Mucosa of descending colon (tissue), 3 donors: ENCODE measurements around the gene PPM1B. TPM values are rescaled to one million over a fixed set of nuclear protein-coding genes. Genes with fewer than 3 reads are reported as not detected.
"Not testable (repeated sequence)": the region's sequence is repeated elsewhere in the genome, so short reads cannot be mapped to it uniquely, and the experiment has no call there.

Experiments
- ATAC-seq: fragments of 200-7000 bp; cut with Tn5 transposase; one replicate; pipeline ENCODE4 v1.9.1; 2020; ENCODE audit warnings: mild to moderate bottlenecking, moderate library complexity
- DNase-seq, 3 donors: peaks; one replicate each; pipeline ENCODE4 v3.0.0-alpha.2; 2020
- H3K36me3 ChIP-seq: fragments of 200-600 bp; one replicate; pipeline ENCODE4 v1.8.0; 2021; ENCODE audit warnings: low read depth, mild to moderate bottlenecking
- H3K4me1 ChIP-seq: fragments of 200-600 bp; one replicate; pipeline ENCODE4 v1.8.0; 2021; ENCODE audit warnings: low read depth, mild to moderate bottlenecking
- H3K4me3 ChIP-seq: fragments of 200-600 bp; one replicate; pipeline ENCODE4 v1.8.0; 2021; ENCODE audit warnings: mild to moderate bottlenecking
- H3K9me3 ChIP-seq: fragments of 200-600 bp; one replicate; pipeline ENCODE4 v1.8.0; 2021; ENCODE audit warnings: mild to moderate bottlenecking
- intact Hi-C, 2 donors: fragments of 100-400 bp; cut with DNase I in 1 of 2; cut with micrococcal nuclease in 1 of 2; formaldehyde crosslinking; loops; one replicate each; pipeline versions ENCODE4 v1.11.0 to v1.11.1; 2022; cut with DNase I, micrococcal nuclease
- total RNA-seq, 3 donors: library from RNA; stranded (reverse); fragmentation: NEBNext Ultra II Directional in 2 of 3; extraction: Animal tissue kit (Norgen Biotek cat#: 25700) in 2 of 3; gene quantifications; one replicate each; pipeline versions ENCODE4 v1.2.1 to v1.2.4, GENCODE V29; 2021 to 2023
- TF ChIP-seq, protein P1 (sequence below): fragments of 200-600 bp; IDR thresholded peaks from one replicate; pipeline ENCODE4 v1.8.0; 2022; ENCODE audit warnings: antibody characterized with exemption, mild to moderate bottlenecking
- donor health status: DM: no; HTN: no; CAD: no; lungs with moderate emphysema.
- donor health status: DM: no; HTN: no; CAD: no.
- donor health status: DM: no; HTN: yes; CAD: no.

The PPM1B gene
- total RNA-seq, 3 donors from 2014 or later, result 59.8 to 75.4 (median 65.2) TPM

DNA sequence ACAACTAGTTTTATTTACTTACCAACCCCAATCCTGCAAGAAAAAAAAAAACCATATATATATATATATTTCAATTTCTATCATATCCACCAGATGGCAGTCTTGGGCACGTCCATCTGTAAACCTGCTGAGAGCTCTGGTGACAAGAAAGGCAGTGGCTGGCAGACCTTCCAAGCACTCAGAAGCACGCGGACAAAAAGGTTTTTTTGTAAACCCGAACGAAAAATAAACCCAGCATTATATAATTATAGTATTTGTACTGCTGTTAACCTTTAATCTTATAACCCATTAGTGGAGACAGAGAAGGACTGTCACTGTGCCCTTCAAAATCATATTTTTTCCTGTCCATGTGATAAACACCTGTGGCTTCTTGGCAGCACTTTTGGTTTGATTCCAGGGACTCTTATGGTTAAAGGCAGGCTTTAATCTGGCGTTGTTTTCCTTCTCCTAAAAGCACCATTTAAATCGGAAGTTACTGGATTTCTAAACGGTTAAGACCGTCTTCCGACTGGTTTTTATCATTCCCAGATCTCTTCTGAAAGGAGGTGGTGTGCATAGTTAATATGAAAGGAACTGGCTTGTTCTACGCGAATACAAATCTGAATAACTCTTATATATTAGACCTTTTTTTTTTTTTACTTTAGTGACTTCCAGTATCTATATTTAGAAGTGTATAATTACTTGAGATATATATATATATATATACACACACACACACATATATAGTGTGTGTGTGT is 75.6 kb downstream of the PPM1B start:
- no peak overlapping the region for H3K4me3 ChIP-seq
- H3K4me1 ChIP-seq, result peaks cover 9% of the 10 kb centered on the region
- no peaks in the 10 kb centered on the region for H3K9me3 ChIP-seq
- H3K36me3 ChIP-seq, result no peaks in the 10 kb centered on the region
- peak in 2 of 3 donors; percentile 45 to 63 for DNase-seq
- TF ChIP-seq, protein P1, sequence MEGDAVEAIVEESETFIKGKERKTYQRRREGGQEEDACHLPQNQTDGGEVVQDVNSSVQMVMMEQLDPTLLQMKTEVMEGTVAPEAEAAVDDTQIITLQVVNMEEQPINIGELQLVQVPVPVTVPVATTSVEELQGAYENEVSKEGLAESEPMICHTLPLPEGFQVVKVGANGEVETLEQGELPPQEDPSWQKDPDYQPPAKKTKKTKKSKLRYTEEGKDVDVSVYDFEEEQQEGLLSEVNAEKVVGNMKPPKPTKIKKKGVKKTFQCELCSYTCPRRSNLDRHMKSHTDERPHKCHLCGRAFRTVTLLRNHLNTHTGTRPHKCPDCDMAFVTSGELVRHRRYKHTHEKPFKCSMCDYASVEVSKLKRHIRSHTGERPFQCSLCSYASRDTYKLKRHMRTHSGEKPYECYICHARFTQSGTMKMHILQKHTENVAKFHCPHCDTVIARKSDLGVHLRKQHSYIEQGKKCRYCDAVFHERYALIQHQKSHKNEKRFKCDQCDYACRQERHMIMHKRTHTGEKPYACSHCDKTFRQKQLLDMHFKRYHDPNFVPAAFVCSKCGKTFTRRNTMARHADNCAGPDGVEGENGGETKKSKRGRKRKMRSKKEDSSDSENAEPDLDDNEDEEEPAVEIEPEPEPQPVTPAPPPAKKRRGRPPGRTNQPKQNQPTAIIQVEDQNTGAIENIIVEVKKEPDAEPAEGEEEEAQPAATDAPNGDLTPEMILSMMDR, result peak; percentile 43
- intact Hi-C loops, result loop anchor here in 1 of 2 donors (2.0 to 10.0 kb wide), 2 partner anchors 46 to 160 kb away; no protein-coding TSS in a partner anchor
- peak; percentile 78 for ATAC-seq

DNA sequence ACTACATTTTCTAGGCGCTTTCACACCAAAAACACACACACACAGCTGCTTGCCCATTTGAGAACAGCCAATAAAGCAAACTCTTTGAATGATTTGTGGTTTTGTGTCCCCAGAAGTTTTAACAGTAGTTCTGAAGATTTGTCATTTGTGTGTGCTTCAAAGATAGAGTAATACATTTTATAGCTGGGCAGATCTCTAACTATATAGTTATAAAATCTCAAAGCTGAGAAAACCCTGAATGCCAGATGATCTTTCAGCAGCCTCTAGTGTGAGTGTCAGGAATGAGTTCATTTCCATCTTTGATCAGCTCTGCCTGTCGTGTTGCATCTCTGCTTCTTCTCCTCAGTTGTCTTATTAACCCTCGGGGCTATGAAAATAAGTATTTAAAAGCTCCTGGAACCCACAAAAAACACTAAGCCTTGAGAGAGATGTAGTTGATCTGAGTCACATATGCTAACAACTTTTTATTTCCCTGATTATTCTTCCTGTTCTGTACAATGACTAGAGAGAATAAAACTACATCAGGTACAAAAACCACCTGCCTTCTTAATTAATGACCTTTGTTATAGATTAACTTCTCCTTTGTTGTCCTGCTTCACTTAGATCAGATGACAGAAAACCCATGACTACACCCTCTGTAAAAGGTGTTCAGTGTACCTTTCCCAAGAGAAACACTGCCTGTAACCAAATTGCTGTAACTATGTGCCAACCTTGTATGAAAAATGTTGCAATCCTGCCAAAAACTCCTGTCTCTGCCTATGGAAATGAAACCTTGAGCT is 76.6 kb downstream of the PPM1B start:
- Histone ChIP-seq H3K36me3 (no peaks in the 10 kb centered on the region), H3K9me3 (no peaks in the 10 kb centered on the region), H3K4me1 (peaks cover 9% of the 10 kb centered on the region), H3K4me3 (no peak overlapping the region)
- intact Hi-C loops, result loop anchor here in 1 of 2 donors (2.0 to 10.0 kb wide), 2 partner anchors 46 to 160 kb away; no protein-coding TSS in a partner anchor
- DNase-seq (peak in 1 of 3 donors; percentile 27), ATAC-seq (peak; percentile 89)
- TF ChIP-seq, protein P1, result no peak

DNA sequence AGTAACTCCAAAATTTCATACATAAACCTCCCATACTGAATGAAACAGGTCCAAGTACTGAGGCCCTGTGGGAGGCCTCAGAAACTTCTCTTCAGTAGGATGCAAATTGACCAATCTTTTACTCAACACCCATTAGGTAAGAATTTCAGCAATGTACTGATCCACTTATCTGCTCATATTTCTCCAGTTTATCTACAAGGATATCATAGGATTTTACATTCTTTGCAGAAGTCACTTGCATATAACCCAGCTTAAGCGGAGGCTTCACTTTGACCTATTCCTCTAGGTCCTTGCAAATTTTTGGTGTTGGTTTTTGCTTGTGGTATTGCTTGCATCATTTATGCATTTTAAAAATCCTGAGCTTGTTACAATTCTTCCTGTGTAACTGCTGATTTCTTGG is 77.8 kb downstream of the PPM1B start:
- intact Hi-C loops, result loop anchor here in 1 of 2 donors (10.0 kb wide), 1 partner anchor 162 kb away; no protein-coding TSS in a partner anchor

DNA sequence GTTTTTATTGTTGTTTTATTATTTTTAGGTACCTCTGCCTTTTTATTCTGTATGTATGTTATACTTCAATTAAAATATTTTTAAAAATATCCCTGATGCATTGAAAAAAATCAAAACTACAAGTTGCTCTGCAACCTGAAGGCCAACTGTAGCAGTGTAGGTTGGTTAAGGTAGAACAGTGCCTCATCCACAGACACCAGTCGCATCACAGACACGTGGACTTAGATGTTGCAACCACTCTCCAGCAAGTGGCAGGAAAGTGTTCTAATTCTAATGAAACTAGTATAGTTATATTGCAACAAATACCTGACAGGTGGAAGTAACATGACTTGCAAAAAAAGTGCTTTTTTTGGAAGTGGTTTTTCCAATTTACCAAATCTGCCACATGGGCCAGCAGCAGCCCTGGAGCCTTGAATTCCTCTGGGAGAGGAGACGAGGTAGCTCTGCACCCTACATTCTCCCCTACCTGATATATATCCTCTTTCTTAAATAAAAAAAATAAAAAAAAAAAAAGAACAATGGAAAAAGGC is 78.2 kb downstream of the PPM1B start:
- Histone ChIP-seq H3K4me3 (no peak overlapping the region), H3K36me3 (no peaks in the 10 kb centered on the region), H3K9me3 (no peaks in the 10 kb centered on the region), H3K4me1 (peaks cover 9% of the 10 kb centered on the region)
- DNase-seq (no peak), ATAC-seq (no peak)
- TF ChIP-seq, protein P1, result no peak
- intact Hi-C loops, result loop anchor here in 1 of 2 donors (10.0 kb wide), 1 partner anchor 162 kb away; no protein-coding TSS in a partner anchor

More for the DNA sequence above, 77.8 kb downstream of the PPM1B start:
- Histone ChIP-seq H3K4me1 (peaks cover 9% of the 10 kb centered on the region), H3K4me3 (no peak overlapping the region), H3K9me3 (no peaks in the 10 kb centered on the region), H3K36me3 (no peaks in the 10 kb centered on the region)
- TF ChIP-seq, protein P1, result no peak
- ATAC-seq, result no peak
- no peak for DNase-seq

DNA sequence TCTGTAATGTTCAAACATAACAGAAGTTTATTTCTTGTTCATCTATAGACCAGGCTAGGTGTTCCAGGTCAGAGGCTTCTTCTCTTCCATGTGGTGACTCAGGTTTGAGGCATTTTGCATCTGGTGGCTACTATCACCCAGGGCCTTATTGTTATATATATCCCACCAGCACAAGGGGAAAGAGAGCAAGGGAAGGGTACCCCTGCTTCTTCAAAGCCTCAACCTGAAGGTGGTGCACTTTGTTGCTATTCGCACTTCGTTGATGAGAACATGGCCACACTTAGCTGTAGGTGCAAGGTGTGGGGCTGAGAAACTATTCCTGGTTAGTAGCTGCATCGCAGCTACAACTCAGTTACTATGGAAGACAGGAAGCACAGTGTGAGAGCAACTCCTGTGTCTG is 79.2 kb downstream of the PPM1B start:
- H3K9me3 ChIP-seq, result no peaks in the 10 kb centered on the region
- no peaks in the 10 kb centered on the region for H3K36me3 ChIP-seq
- intact Hi-C loops, result loop anchor here in 1 of 2 donors (10.0 kb wide), 1 partner anchor 163 kb away; no protein-coding TSS in a partner anchor
- DNase-seq (no peak), ATAC-seq (no peak)
- H3K4me1 ChIP-seq, result peaks cover 9% of the 10 kb centered on the region
- H3K4me3 ChIP-seq, result no peak overlapping the region
- TF ChIP-seq, protein P1, result no peak

DNA sequence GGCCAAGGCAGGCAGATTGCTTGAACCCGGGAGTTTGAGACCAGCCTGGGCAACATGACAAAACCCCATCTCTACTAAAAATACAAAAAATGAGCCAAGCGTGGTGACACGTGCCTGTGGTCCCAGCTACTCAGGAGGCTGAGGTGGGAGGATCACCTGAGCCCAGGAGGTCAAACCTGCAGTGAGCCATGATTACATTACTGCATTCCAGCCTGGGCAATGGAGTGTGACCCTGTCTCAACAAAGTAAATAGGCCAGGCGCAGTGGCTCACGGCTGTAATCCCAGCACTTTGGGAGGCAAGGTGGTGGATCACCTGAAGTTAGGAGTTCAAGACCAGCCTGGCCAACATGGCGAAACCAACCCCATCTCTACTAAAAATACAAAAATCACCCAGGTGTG is 80.6 kb downstream of the PPM1B start:
- not testable (repeated sequence) for DNase-seq, H3K4me3 ChIP-seq, H3K9me3 ChIP-seq, ATAC-seq, H3K36me3 ChIP-seq, H3K4me1 ChIP-seq
- intact Hi-C loops, result loop anchor here in 1 of 2 donors (10.0 kb wide), 1 partner anchor 164 kb away; no protein-coding TSS in a partner anchor
